Germinal center (tissue), 1 donor: ENCODE results near the gene RAVER2.

ENCODE experiments used
- DNase-seq: peaks from one replicate; pipeline ENCODE4 v3.0.0; 2012; ENCODE audit warnings: mixed read lengths, low spot score

Gene RAVER2

GRCh38 chr1:64878931-64879611, 134.2 kb downstream of the RAVER2 start:
- DNase-seq, result no peak

- DNase-seq, result no peak
Observed at GRCh38 chr1:64880449-64880848, 135.6 kb downstream of the RAVER2 start.

GRCh38 chr1:64881281-64881680, 136.4 kb downstream of the RAVER2 start:
- DNase-seq, result no peak
